Hematopoietic multipotent progenitor cell treated with erythropoietin and hydrocortisone succinate and interleukin-3 and kit ligand, for 17 days (in vitro differentiated cells): ENCODE measurements around the gene ZBTB18.

Experiments used
- DNase-seq: peaks from one replicate; pipeline ENCODE4 v3.0.0-alpha.2; 2015; ENCODE audit warnings: low spot score

ZBTB18 gene

GRCh38 chr1:244088161-244088560, 37.1 kb downstream of the ZBTB18 start:
- DNase-seq, result no peak

GRCh38 chr1:244089561-244089960, 38.5 kb downstream of the ZBTB18 start:
- DNase-seq, result no peak

- DNase-seq, result no peak
Measured at GRCh38 chr1:244090645-244091044, 39.6 kb downstream of the ZBTB18 start.

- no peak for DNase-seq
Measured at GRCh38 chr1:244092293-244092963, 41.3 kb downstream of the ZBTB18 start.

- no peak for DNase-seq
Measured at GRCh38 chr1:244092964-244093638, 42.0 kb downstream of the ZBTB18 start.

GRCh38 chr1:244094880-244095528, 43.9 kb downstream of the ZBTB18 start:
- DNase-seq, result no peak

GRCh38 chr1:244095529-244095911, 44.4 kb downstream of the ZBTB18 start:
- DNase-seq, result no peak

GRCh38 chr1:244096066-244096610, 45.1 kb downstream of the ZBTB18 start:
- no peak for DNase-seq

- no peak for DNase-seq
Measured at GRCh38 chr1:244096691-244097090, 45.6 kb downstream of the ZBTB18 start.

GRCh38 chr1:244097523-244098405, 46.7 kb downstream of the ZBTB18 start:
- DNase-seq, result no peak

- DNase-seq, result no peak
Measured at GRCh38 chr1:244099258-244099930, 48.3 kb downstream of the ZBTB18 start.

GRCh38 chr1:244100276-244100675, 49.2 kb downstream of the ZBTB18 start:
- DNase-seq, result no peak

- DNase-seq, result no peak
Measured at GRCh38 chr1:244100704-244101453, 49.8 kb downstream of the ZBTB18 start.

GRCh38 chr1:244102046-244102445, 51.0 kb downstream of the ZBTB18 start:
- DNase-seq, result no peak

GRCh38 chr1:244102468-244102867, 51.4 kb downstream of the ZBTB18 start:
- no peak for DNase-seq

GRCh38 chr1:244104309-244105060, 53.4 kb downstream of the ZBTB18 start:
- DNase-seq, result no peak

- DNase-seq, result no peak
Measured at GRCh38 chr1:244106176-244106575, 55.1 kb downstream of the ZBTB18 start.
